ENCODE results near the gene TMEM215. TPM values are rescaled to one million over a fixed set of nuclear protein-coding genes. Genes with fewer than 3 reads are reported as not detected.

TMEM215 gene
- total RNA-seq, 2 experiments from 2014 or later: not detected

GRCh38 chr9:32807217-32807616, 23.9 kb downstream of the TMEM215 start:
- Mint-ChIP-seq H3K4me3 (no peak overlapping the region), H3K27ac (no peak overlapping the region), H3K9me3 (peaks cover 6% of the 10 kb centered on the region), H3K27me3 (peaks cover 10% of the 10 kb centered on the region), H3K4me1 (no peaks in the 10 kb centered on the region), H3K36me3 (no peaks in the 10 kb centered on the region)
- no peak for DNase-seq

DNA sequence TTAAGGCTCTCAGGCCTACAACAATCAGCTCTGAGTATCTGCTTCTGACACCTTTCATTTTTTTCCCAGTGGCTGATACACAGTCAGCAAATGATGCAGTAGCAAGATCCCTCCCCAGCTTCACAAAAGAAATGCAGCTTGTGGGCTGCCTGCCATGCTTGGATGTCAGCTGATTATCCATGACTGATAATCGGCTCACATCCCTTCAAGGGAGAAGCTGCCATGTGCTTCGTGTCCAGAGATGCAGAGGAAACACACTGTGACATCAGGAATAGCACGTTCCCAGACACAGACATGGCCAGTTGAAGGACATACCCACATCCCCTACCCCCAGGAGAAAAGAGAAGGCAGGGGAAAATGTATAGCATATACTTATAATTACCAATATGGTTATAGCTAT, 27.9 kb downstream of the TMEM215 start:
- peaks cover 5% of the 10 kb centered on the region for H3K9me3 Mint-ChIP-seq
- H3K4me3 Mint-ChIP-seq: no peak overlapping the region
- H3K4me1 Mint-ChIP-seq: no peaks in the 10 kb centered on the region
- DNase-seq: no peak
- H3K36me3 Mint-ChIP-seq: no peaks in the 10 kb centered on the region
- H3K27ac Mint-ChIP-seq: no peak overlapping the region
- H3K27me3 Mint-ChIP-seq: no peaks in the 10 kb centered on the region

GRCh38 chr9:32820322-32820721, 37.0 kb downstream of the TMEM215 start:
- Mint-ChIP-seq H3K9me3 (no peaks in the 10 kb centered on the region), H3K4me1 (no peaks in the 10 kb centered on the region), H3K4me3 (no peak overlapping the region), H3K27me3 (peaks cover 5% of the 10 kb centered on the region), H3K36me3 (no peaks in the 10 kb centered on the region), H3K27ac (no peak overlapping the region)
- no peak for DNase-seq

GRCh38 chr9:32823101-32823500, 39.8 kb downstream of the TMEM215 start:
- DNase-seq: no peak
- Mint-ChIP-seq H3K9me3 (no peaks in the 10 kb centered on the region), H3K4me1 (no peaks in the 10 kb centered on the region), H3K36me3 (no peaks in the 10 kb centered on the region), H3K4me3 (no peak overlapping the region), H3K27ac (no peak overlapping the region), H3K27me3 (peaks cover 15% of the 10 kb centered on the region)

GRCh38 chr9:32823551-32823950, 40.2 kb downstream of the TMEM215 start:
- no peak for DNase-seq
- no peak overlapping the region for H3K4me3 Mint-ChIP-seq
- no peaks in the 10 kb centered on the region for H3K36me3 Mint-ChIP-seq
- no peaks in the 10 kb centered on the region for H3K4me1 Mint-ChIP-seq
- H3K27me3 Mint-ChIP-seq: peaks cover 15% of the 10 kb centered on the region
- H3K9me3 Mint-ChIP-seq: no peaks in the 10 kb centered on the region
- H3K27ac Mint-ChIP-seq: no peak overlapping the region

DNA sequence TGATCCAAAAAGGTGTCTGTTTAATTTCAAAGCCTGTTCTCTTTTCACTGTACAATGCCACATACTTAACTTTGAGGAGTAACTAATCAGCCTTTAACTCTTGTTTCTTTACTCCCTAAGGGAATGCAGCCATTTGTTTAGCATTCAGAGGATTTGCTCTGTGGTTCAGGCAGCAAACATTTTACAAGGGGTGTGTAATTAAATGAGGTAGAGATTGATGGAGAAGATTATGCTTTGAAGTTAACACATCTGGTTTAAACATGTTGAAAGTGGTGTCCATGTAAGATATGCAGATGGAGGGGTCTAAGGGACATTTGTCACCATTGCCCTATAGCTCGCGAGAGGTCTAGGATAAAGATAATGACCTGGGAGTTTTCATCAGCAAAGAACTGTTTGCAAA, 41.9 kb downstream of the TMEM215 start:
- Mint-ChIP-seq H3K9me3 (no peaks in the 10 kb centered on the region), H3K4me1 (no peaks in the 10 kb centered on the region), H3K27me3 (peaks cover 15% of the 10 kb centered on the region), H3K36me3 (no peaks in the 10 kb centered on the region), H3K27ac (no peak overlapping the region), H3K4me3 (no peak overlapping the region)
- no peak for DNase-seq

GRCh38 chr9:32828861-32829260, 45.5 kb downstream of the TMEM215 start:
- Mint-ChIP-seq H3K4me3 (no peak overlapping the region), H3K27me3 (peaks cover 19% of the 10 kb centered on the region), H3K4me1 (no peaks in the 10 kb centered on the region), H3K36me3 (no peaks in the 10 kb centered on the region), H3K27ac (no peak overlapping the region), H3K9me3 (no peaks in the 10 kb centered on the region)
- DNase-seq: no peak

DNA sequence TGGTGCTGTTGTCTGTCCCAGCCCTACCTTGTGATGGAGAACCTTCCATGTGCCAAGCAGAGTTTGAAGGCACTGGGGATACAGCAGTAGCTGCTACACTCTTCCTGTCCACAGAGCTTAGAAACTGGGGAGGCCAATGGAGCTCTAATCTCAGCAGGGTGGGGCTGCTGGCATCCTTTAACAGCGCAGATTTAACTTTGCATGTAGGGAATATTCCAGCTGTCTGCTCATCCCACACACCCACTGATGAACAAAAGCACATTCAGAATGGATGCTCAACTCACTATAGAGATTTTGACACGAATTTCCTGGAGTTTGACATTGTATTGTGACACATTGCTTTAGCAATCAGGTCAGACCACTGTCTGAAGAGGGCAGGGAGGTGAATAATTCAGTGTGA, 49.0 kb downstream of the TMEM215 start:
- H3K4me1 Mint-ChIP-seq: no peaks in the 10 kb centered on the region
- H3K4me3 Mint-ChIP-seq: no peak overlapping the region
- no peaks in the 10 kb centered on the region for H3K9me3 Mint-ChIP-seq
- H3K36me3 Mint-ChIP-seq: no peaks in the 10 kb centered on the region
- H3K27me3 Mint-ChIP-seq: peaks cover 6% of the 10 kb centered on the region
- no peak overlapping the region for H3K27ac Mint-ChIP-seq
- DNase-seq: no peak

Other genes starting within 250 kb of the TMEM215 start
- gene SMIM27, start 231.2 kb upstream of the TMEM215 start, total RNA-seq: 10 to 100 TPM; 13.3 to 15.9 TPM
- gene TOPORS, start 231.0 kb upstream of the TMEM215 start, total RNA-seq: 10 to 100 TPM; 21.1 to 21.7 TPM
- 10 to 100 TPM; 59.3 to 60.2 TPM for gene NDUFB6, start 210.4 kb upstream of the TMEM215 start, total RNA-seq
- under 1 TPM; 0.04 TPM for gene TAF1L, start 147.9 kb upstream of the TMEM215 start, total RNA-seq
- 10 to 100 TPM; 55.4 to 59.1 TPM for gene APTX, start 218.1 kb downstream of the TMEM215 start, total RNA-seq
- gene DNAJA1, start 241.7 kb downstream of the TMEM215 start, total RNA-seq: 100 to 1,000 TPM; 222 to 223 TPM

Data from activated naive CD8-positive, alpha-beta T cell treated with anti-CD3 and anti-CD28 coated beads for 36 hours (primary cell).